OCI-M2 (cell line): Measurements from ENCODE around the gene PTPRM.

Source experiments
- DNase-seq: peaks from one replicate; lab custom pipeline; 2025; ENCODE audit not compliant: unreplicated experiment; lab: John Stamatoyannopoulos, UW

Gene PTPRM

GRCh38 chr18:8257851-8258434 is 690.8 kb downstream of the PTPRM start:
- no peak for DNase-seq

GRCh38 chr18:8260319-8260718 is 693.2 kb downstream of the PTPRM start:
- no peak for DNase-seq

DNA sequence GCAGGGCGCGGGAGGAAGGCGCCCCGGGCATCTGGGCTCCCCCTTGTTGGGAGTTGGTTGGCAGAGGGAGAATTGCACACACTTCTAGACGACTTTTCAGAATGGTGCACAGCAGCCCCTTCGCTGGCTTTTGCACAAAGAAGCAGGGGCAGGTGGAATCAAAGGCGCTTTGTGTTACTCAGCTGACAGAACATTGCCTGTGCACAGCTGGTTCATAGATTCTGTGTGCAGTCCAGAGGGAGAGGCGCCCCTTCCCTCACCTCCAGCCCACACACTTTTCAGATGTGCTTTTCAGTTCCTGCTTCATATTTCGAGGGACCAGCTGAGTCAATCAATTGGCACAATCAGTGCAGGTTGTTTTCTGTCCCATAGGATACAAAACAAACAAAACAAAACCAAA is 693.7 kb downstream of the PTPRM start:
- no peak for DNase-seq

DNA sequence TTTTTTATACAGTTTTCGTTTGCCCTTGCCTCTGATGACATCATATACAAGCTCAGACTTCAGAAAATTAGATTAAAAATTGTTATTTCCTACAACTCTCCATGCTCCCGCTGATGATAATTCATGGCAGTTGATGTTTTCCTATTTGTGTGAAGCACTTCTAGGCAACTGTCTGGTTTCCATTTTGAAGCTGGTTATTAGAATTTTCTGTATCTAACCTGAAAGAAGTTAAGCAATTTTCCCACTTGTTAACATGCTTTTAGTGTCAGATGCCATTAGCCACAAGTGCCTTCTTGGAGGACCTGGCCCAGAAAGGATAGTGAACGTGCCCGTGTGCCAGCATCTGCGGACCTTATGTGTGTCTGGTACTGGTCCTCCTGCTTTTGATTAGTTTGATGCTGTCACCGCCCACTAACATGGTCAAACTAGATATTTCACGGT is 694.6 kb downstream of the PTPRM start:
- no peak for DNase-seq

- DNase-seq, result no peak
Observed at GRCh38 chr18:8262221-8262620, 695.1 kb downstream of the PTPRM start.

DNA sequence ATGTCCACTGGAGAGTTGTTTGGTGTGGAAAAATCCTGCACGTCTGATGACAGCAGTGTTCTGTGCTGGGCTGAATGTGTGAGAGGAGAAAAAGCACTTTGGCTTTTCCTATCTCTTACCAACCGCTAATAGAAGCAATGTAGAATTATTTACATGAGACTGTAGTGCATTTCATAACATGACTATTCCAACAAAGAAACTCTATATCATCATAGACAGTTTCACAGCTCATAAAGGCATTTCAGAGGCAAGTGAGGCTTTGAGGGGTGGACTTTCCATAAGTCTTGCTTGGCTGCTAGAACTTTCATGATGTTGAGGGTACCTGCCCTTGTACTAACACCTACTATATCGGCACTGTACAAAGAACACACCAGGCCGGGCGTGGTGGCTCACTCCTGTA is 697.0 kb downstream of the PTPRM start:
- DNase-seq, result no peak

DNA sequence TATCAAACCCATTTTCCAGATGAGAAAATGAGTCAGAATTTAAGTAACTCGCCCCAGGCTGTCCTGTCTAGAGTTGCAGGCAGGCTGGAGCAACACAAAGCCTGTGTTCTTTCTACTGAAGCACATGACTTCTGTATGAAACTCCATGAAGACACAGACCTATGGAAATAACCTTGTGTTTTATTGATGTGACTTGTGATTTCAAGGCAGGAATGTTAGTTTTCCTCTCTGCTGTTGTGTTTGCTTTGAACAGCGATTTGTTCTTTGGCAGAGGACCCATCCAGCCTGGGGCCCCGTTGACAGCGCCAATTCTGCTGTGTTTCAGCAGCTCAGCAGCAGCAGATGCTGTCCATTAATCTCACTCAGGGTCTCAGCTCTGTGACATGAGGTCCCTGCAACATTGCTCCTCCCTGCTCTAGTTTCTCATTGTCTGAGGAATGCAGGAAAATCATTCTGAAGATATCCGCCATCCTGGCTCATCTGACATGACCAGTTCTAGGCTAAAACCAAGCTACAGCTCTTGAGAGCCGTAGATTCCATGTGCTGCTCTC is 697.8 kb downstream of the PTPRM start:
- DNase-seq, result no peak

DNA sequence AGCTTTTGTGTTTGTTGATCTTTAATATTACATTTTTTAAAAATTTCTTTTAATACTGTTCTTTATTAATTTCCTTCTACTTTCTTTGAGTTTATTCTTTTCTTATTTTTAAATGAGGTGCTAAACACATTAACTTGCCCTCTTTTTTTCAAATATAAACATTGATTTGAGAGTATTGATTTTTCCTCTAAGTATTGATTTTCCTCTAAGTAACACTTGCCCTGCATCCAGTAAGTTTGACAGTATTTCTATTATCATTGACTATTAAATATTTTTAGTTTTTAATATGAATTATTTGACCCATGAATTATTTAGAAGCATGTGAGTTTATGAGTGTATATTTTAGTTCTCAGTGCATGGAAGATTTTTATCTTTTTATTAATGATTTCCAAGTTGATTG is 705.1 kb downstream of the PTPRM start:
- no peak for DNase-seq

- DNase-seq, result no peak
Observed at GRCh38 chr18:8274370-8274769, 707.3 kb downstream of the PTPRM start.

GRCh38 chr18:8276406-8276805 is 709.3 kb downstream of the PTPRM start:
- no peak for DNase-seq

DNA sequence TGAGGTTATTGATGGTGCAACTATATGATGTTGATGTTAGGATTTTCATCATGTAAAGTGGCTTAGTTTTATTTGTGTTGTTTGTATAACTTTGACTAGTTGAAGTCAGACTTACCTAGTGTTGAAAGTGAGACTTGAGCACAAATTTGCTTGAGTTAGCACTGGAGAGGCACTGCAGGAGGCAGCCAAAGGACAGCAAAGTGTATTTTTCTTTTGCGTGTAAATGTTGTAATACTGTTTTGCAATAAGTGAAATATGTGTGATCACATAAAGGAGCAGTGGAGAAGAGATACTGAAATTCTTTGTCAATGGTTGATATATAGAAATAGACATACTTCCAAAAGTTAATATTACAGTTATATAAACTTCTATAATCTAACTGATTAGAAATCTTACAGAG is 710.2 kb downstream of the PTPRM start:
- no peak for DNase-seq

GRCh38 chr18:8279346-8279745 is 712.2 kb downstream of the PTPRM start:
- DNase-seq, result no peak

GRCh38 chr18:8279781-8280330 is 712.7 kb downstream of the PTPRM start:
- DNase-seq, result no peak

GRCh38 chr18:8283891-8284585 is 716.9 kb downstream of the PTPRM start:
- DNase-seq, result no peak

GRCh38 chr18:8286303-8286702 is 719.2 kb downstream of the PTPRM start:
- no peak for DNase-seq

- no peak for DNase-seq
Observed at GRCh38 chr18:8287196-8287885, 720.2 kb downstream of the PTPRM start.

DNA sequence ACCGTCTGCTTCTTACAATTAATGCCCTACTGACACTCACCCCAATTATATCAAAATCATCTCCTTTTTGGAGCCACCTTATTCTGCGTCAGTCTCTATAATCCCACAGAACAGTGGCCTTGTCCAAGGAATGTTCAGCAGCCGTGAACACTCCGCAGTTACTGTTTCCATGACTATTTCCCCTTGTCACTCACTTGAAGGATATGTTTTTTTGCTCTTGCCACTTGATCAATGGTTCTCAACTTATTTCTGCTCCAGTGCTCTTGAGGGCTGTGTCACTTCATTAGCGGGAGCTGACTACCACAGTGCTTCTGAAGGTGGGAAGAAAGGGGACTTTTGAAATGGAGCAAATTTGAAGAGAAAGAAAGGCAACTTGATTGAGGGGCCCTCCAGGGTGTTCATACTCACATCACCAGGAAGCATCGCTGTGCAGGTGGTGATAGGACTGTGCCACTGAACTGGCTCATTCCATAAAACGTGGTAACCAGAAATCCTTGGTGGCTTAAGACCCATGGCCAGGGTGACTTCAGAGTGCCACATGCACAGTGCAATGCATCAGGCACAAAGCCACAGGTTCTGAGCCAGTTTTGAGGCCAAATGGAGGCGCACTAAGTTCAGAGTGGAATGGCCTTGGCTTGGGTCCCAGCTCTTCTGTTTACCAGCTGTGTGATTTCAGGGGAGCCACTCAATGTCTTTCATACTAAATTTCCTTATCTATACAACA is 721.5 kb downstream of the PTPRM start:
- DNase-seq, result no peak

DNA sequence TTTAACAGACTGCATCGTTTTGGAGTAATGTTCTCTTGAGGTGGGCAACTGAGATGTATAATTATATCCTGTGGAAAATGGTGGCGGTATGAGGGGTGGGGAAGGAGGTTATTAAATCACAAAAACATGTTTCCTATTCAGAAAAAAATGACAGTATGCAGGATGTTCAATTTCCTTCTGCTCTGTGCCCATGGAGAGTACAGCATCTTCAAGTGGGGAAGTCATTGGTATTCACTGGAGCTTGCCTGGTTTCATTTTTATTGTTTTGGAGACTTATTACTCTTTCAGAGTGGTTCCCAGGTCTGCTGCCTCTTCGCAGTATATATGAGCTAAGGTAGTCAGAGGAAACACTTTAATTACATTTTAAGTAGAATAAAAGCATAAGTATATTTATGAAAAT is 723.3 kb downstream of the PTPRM start:
- no peak for DNase-seq

DNA sequence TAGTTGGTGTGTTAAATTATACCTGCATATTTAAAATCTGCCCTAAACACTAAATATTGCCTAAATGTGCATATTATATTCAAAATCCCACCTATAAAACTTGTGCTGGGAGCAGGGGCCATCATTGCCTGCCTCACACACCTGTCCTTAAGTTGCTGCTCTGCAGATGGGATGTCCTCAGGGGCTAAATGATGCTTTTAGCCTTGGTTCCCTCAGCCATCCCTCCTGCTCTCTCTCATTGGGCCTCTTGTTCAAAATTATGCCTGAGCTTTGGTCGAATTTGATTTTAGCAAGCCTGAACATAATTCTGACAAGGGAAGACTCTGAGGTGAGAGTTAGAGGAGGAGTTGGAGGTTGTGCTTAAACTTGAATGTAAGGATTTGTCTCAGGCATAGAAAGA is 723.8 kb downstream of the PTPRM start:
- no peak for DNase-seq

DNA sequence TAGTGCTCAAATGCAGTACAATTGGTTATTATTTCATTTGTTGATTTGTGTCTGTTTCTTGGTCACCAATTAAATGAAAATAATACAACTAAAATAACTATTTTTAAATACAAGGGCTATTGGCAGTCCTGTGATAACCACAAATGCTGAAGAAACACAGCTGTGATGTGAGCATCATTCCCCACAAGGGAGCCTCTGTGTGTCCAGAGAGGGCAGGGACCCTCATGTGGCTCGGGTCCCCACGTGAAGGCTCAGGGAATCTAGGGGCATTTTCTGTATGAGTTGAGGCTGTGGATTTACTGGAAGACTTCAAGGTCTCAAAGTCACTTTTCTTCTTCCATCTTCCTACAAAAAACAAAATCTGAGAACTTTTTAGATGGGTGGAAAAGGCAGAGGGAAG is 726.1 kb downstream of the PTPRM start:
- no peak for DNase-seq
